ENCODE data around the gene QSOX2.

The QSOX2 gene

GRCh38 chr9:136182420-136182787 lies 63.2 kb downstream of the QSOX2 start:
- no peak overlapping the region for H3K4me2 ChIP-seq
- peaks cover 91% of the 10 kb centered on the region for H3K27me3 ChIP-seq (ENCODE audit: insufficient read depth, low read depth)
- no peak overlapping the region for H2AFZ ChIP-seq (ENCODE audit: low read depth)
- H3K79me2 ChIP-seq (ENCODE audit: insufficient read depth, low read depth): no peaks in the 10 kb centered on the region
- H3K27ac ChIP-seq: no peak overlapping the region
- H3K36me3 ChIP-seq (ENCODE audit: insufficient read depth): no peaks in the 10 kb centered on the region
- H3K4me1 ChIP-seq (ENCODE audit: low read depth, poor library complexity, severe bottlenecking): no peaks in the 10 kb centered on the region
- H3K4me3 ChIP-seq (IDR thresholded peaks at IDR 0.05; ENCODE audit: insufficient read depth, low read depth, low read length): no peak overlapping the region
- H4K20me1 ChIP-seq (ENCODE audit: insufficient read depth): no peaks in the 10 kb centered on the region
- H3K9ac ChIP-seq: no peak overlapping the region
- no peak for TF ChIP-seq CTCF (conservative IDR thresholded peaks at IDR 0.05; ENCODE audit: low read depth, low read length)

GRCh38 chr9:136181784-136182419 lies 63.7 kb downstream of the QSOX2 start:
- H3K27ac ChIP-seq: no peak overlapping the region
- H3K4me1 ChIP-seq (ENCODE audit: low read depth, poor library complexity, severe bottlenecking): no peaks in the 10 kb centered on the region
- H3K9ac ChIP-seq: no peak overlapping the region
- H4K20me1 ChIP-seq (ENCODE audit: insufficient read depth): no peaks in the 10 kb centered on the region
- H3K4me2 ChIP-seq: no peak overlapping the region
- no peak for TF ChIP-seq CTCF (conservative IDR thresholded peaks at IDR 0.05; ENCODE audit: low read depth, low read length)
- H3K27me3 ChIP-seq (ENCODE audit: insufficient read depth, low read depth): peaks cover 91% of the 10 kb centered on the region
- H3K79me2 ChIP-seq (ENCODE audit: insufficient read depth, low read depth): no peaks in the 10 kb centered on the region
- no peaks in the 10 kb centered on the region for H3K36me3 ChIP-seq (ENCODE audit: insufficient read depth)
- H3K4me3 ChIP-seq (IDR thresholded peaks at IDR 0.05; ENCODE audit: insufficient read depth, low read depth, low read length): no peak overlapping the region
- no peak overlapping the region for H2AFZ ChIP-seq (ENCODE audit: low read depth)

GRCh38 chr9:136180586-136180985 lies 65.0 kb downstream of the QSOX2 start:
- Histone ChIP-seq H3K4me3 (IDR thresholded peaks at IDR 0.05; ENCODE audit: insufficient read depth, low read depth, low read length) (no peak overlapping the region), H2AFZ (ENCODE audit: low read depth) (no peak overlapping the region), H3K79me2 (ENCODE audit: insufficient read depth, low read depth) (no peaks in the 10 kb centered on the region), H4K20me1 (ENCODE audit: insufficient read depth) (no peaks in the 10 kb centered on the region), H3K4me2 (no peak overlapping the region), H3K4me1 (ENCODE audit: low read depth, poor library complexity, severe bottlenecking) (no peaks in the 10 kb centered on the region), H3K27me3 (ENCODE audit: insufficient read depth, low read depth) (peaks cover 96% of the 10 kb centered on the region), H3K27ac (no peak overlapping the region), H3K36me3 (ENCODE audit: insufficient read depth) (no peaks in the 10 kb centered on the region), H3K9ac (no peak overlapping the region)
- no peak for TF ChIP-seq CTCF (conservative IDR thresholded peaks at IDR 0.05; ENCODE audit: low read depth, low read length)

GRCh38 chr9:136179761-136180160 lies 65.9 kb downstream of the QSOX2 start:
- Histone ChIP-seq H3K4me2 (no peak overlapping the region), H2AFZ (ENCODE audit: low read depth) (no peak overlapping the region), H3K4me1 (ENCODE audit: low read depth, poor library complexity, severe bottlenecking) (no peaks in the 10 kb centered on the region), H3K36me3 (ENCODE audit: insufficient read depth) (no peaks in the 10 kb centered on the region), H3K4me3 (IDR thresholded peaks at IDR 0.05; ENCODE audit: insufficient read depth, low read depth, low read length) (no peak overlapping the region), H3K79me2 (ENCODE audit: insufficient read depth, low read depth) (no peaks in the 10 kb centered on the region), H3K27me3 (ENCODE audit: insufficient read depth, low read depth) (peaks cover 97% of the 10 kb centered on the region), H3K9ac (no peak overlapping the region), H3K27ac (no peak overlapping the region), H4K20me1 (ENCODE audit: insufficient read depth) (no peaks in the 10 kb centered on the region)
- TF ChIP-seq CTCF (conservative IDR thresholded peaks at IDR 0.05; ENCODE audit: low read depth, low read length): no peak
